ENCODE results near the gene MRPS9.

The MRPS9 gene

DNA sequence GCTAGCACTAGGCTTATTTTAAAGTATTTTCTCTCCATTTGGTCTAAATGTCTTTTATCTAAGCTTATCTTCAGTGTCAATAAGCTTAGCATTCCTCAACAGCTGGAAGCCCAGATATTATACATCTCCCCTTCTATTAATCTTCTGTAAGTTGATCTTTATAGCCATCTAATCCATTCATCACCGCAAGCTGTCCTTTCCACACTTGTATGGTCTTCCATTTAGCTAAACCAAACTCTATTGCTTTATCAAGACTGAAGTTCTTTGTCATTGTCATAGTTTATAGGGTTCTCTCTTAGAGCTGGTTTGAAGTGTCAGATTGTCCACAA lies 102.3 kb downstream of the MRPS9 start:
- CTCF ChIA-PET = interaction anchor here (0.7 to 1.8 kb wide), 4 partner anchors 10 to 97 kb away, joined by 3 read pairs; no protein-coding TSS in a partner anchor
- POLR2A ChIA-PET = no interaction called here
- TF ChIP-seq, protein P1, sequence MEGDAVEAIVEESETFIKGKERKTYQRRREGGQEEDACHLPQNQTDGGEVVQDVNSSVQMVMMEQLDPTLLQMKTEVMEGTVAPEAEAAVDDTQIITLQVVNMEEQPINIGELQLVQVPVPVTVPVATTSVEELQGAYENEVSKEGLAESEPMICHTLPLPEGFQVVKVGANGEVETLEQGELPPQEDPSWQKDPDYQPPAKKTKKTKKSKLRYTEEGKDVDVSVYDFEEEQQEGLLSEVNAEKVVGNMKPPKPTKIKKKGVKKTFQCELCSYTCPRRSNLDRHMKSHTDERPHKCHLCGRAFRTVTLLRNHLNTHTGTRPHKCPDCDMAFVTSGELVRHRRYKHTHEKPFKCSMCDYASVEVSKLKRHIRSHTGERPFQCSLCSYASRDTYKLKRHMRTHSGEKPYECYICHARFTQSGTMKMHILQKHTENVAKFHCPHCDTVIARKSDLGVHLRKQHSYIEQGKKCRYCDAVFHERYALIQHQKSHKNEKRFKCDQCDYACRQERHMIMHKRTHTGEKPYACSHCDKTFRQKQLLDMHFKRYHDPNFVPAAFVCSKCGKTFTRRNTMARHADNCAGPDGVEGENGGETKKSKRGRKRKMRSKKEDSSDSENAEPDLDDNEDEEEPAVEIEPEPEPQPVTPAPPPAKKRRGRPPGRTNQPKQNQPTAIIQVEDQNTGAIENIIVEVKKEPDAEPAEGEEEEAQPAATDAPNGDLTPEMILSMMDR (IDR thresholded peaks at IDR 0.05; ENCODE audit: control extremely low read depth, extremely low read depth, low read depth, missing control alignments) = no peak
- no peak for DNase-seq (ENCODE audit: extremely low spot score)

DNA sequence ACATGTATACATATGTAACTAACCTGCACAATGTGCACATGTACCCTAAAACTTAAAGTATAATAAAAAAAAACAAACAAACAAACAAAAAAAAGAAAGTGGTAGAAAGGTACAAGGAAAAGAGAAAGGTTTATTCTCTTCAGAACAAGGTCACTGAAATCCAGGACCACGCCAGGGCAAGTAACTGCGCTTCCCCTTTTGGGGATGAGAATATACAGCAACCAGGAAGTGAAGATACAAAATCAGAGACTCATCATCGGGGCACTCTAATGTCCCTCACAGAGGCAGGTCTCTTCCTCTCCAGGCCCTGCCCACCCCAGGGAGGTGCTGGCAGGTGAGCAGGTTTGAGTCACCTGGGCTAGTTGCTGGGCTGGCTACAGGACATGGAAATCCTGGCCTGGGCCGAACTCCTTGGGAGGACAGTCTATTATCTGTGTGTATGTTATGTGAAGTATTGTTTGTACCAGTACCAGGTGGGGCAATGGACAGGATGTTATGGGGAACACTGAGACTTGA lies 103.3 kb downstream of the MRPS9 start:
- CTCF ChIA-PET = no interaction called here
- POLR2A ChIA-PET = no interaction called here
- TF ChIP-seq, protein P1 (IDR thresholded peaks at IDR 0.05; ENCODE audit: control extremely low read depth, extremely low read depth, low read depth, missing control alignments) = no peak
- no peak for DNase-seq (ENCODE audit: extremely low spot score)

DNA sequence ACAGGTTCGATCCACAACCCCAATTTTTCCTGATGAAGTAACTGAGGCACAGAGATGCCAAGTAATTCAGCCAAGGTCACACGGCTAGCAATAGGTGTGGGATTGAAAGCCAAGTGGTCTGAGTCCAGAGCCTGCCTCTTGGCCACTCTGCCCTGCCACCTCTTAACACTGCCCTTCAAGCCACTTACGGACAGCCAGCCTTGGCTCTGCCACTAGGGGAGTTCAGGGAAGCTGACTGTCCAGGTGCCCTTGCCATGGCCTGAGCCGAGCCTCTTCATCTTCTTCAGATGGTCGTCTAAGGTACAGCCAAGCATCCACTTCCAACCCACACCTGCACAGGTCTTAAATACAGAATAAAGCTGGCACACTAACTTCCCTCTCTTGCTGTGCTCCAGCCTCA lies 104.4 kb downstream of the MRPS9 start:
- no peak for DNase-seq (ENCODE audit: extremely low spot score)
- CTCF ChIA-PET = interaction anchor here (1.5 kb wide), 1 partner anchor 27 kb away, joined by 6 read pairs; no protein-coding TSS in a partner anchor
- TF ChIP-seq, protein P1 (IDR thresholded peaks at IDR 0.05; ENCODE audit: control extremely low read depth, extremely low read depth, low read depth, missing control alignments) = no peak
- POLR2A ChIA-PET = no interaction called here

DNA sequence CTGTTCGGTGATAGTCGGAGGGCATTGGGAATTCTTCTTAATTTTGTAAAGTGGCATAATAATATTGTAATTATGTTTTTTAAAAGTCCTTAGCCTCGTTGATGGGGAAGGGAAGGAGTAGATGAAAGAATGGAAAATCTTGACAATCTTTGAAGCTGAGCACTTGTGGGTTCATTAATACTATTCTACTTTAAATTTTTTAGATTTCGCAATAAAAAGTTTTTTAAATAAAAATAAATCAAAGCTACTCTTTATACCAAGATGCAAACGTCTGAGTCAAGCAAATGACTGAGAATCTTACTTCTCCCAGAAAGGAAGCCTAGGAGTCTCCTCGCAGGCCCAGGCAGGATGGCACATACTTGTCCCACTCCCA lies 105.2 kb downstream of the MRPS9 start:
- CTCF ChIA-PET = interaction anchor here (1.5 kb wide), 1 partner anchor 28 kb away, joined by 6 read pairs; no protein-coding TSS in a partner anchor
- no peak for DNase-seq (ENCODE audit: extremely low spot score)
- POLR2A ChIA-PET = no interaction called here
- TF ChIP-seq, protein P1 (IDR thresholded peaks at IDR 0.05; ENCODE audit: control extremely low read depth, extremely low read depth, low read depth, missing control alignments) = no peak

DNA sequence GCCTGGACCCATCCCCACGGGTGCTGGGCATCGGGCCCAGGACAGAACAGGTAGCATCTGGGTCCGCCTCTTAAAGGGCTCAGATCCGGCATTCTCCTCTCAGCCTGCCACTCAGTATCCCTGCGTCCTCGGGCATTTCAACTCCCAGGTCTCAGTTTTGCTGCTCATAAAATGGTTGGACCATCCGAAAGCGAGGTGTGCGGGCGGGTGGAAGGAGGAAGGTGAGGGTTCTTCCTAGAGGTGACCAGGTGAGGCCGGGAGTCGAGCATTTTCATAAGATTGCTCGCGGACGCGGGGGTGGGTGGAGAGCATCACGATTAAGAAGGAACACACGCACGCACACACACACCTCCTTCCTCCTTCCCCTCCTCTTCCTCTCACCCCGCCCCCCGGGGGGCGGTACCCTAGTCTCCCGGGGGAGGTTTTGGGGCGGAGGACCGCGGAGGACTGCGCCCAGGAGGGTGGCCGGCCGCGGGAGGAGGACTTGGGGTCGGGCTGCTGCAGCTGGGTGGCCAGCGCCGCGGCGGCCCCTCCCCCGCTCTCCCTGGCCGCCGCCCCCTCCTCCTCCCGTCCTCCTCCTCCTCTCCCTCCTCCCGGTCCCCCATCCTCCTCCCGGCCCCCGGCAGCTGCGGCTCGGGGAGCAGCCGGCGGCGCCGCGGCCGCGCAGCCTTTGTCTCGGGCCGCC lies 105.7 kb downstream of the MRPS9 start:
- POLR2A ChIA-PET = no interaction called here
- DNase-seq (ENCODE audit: extremely low spot score) = peak; percentile 31
- CTCF ChIA-PET = interaction anchor here (1.5 kb wide), 1 partner anchor 29 kb away, joined by 6 read pairs; no protein-coding TSS in a partner anchor
- TF ChIP-seq, protein P1 (IDR thresholded peaks at IDR 0.05; ENCODE audit: control extremely low read depth, extremely low read depth, low read depth, missing control alignments) = no peak

DNA sequence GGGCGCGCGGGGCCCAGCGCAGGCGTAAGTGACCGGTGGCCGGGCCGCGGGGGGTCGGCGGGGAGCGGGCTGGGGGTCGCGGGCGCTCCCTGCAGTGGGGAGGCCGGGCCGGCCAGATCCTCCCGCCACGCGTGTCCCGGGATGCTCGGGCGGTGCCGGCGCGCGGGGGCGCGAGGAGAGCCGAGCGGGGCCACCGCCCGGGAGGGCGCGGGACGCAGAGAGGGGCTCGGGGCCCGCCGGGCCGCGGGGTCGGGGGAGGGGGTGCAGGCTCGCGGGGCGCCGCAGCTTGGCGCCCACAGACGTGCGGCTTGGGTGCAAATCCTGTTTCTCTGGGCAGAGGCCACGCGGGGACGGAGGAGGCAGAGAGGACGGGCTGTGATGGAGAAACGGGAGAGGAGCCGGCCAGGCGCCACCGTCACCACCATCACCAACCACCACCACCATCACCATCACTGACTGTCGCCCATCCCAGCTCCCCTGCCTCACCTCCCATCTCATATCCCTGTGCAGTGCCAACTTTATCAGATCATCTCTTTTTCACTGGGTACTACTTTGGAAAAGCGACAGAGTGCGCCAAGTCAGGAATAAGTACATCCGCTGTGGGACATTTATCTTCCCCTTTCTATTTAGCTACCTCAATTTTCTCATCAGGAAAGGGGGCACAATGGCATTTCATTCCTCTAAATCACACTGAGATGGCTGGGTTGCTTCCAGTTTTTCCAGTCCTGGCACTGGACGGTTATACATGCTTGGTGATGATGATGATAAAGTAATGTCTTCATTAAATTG lies 106.5 kb downstream of the MRPS9 start:
- TF ChIP-seq, protein P1 (IDR thresholded peaks at IDR 0.05; ENCODE audit: control extremely low read depth, extremely low read depth, low read depth, missing control alignments) = no peak
- no peak for DNase-seq (ENCODE audit: extremely low spot score)
- ChIA-PET CTCF (interaction anchor here (0.9 to 1.1 kb wide), 2 partner anchors 14 to 27 kb away, joined by 3 read pairs; no protein-coding TSS in a partner anchor), POLR2A (no interaction called here)

Data from GM10248 (cell line).